Peyer's patch (tissue), 4 donors: ENCODE data around the gene GOLGA6A. TPM values are rescaled to one million over a fixed set of nuclear protein-coding genes. Genes with fewer than 3 reads are reported as not detected.

ENCODE experiments used
- DNase-seq, 3 donors: peaks; one replicate each; pipeline ENCODE4 v3.0.0-alpha.2; 2017 to 2019
- H3K27ac ChIP-seq, 4 donors: fragments of 200-600 bp; sonication (generic); one replicate each; pipeline ENCODE4 v1.5.1; 2016 to 2019
- H3K27me3 ChIP-seq, 2 donors: fragments of 200-600 bp; sonication (generic); one replicate each; pipeline ENCODE4 v1.5.1; 2019
- H3K36me3 ChIP-seq, 3 donors: fragments of 200-600 bp; sonication (generic); one replicate each; pipeline ENCODE4 v1.5.1; 2016 to 2019
- H3K4me1 ChIP-seq, 4 donors: fragments of 200-600 bp; sonication (generic); one replicate each; pipeline ENCODE4 v1.5.1; 2016 to 2019
- H3K4me3 ChIP-seq, 4 donors: fragments of 200-600 bp; sonication (generic); 1 replicate in 3 of 4; 2 replicates in 1 of 4; pipeline ENCODE4 v1.5.1; 2016 to 2019; ENCODE audit warnings: mild to moderate bottlenecking in 1 of 4
- H3K9me3 ChIP-seq, 4 donors: fragments of 200-600 bp; sonication (generic); one replicate each; pipeline ENCODE4 v1.5.1; 2016 to 2019; ENCODE audit warnings: mild to moderate bottlenecking in 1 of 4
- CTCF ChIP-seq, 6 experiments: fragments of 450-650 bp in 4 of 6; fragments of 200-600 bp in 2 of 6; sonication (generic) in 1 of 6; IDR thresholded peaks; one replicate each; pipeline ENCODE4 v1.5.1; 2017 to 2019; ENCODE audit warnings: antibody characterized with exemption in 6 of 6, mild to moderate bottlenecking in 3 of 6, moderate library complexity in 1 of 6
- POLR2A ChIP-seq, 2 donors: fragments of 450-650 bp; IDR thresholded peaks; one replicate each; pipeline ENCODE4 v1.5.1; 2017; ENCODE audit warnings: antibody characterized with exemption in 2 of 2, mild to moderate bottlenecking in 2 of 2, moderate library complexity in 2 of 2
- total RNA-seq, 4 donors: library from RNA; depleted of rRNA; stranded (reverse); fragments of >200 nt; gene quantifications; one replicate each; pipeline ENCODE4 v1.1.0, GENCODE V29; 2016

The GOLGA6A gene
- total RNA-seq, 4 donors from 2014 or later, result 0.38 TPM; not detected in 3

- no peaks in the 10 kb centered on the region for H3K27me3 ChIP-seq
- peak overlapping the region in 1 of 4 donors; percentile 57 for H3K27ac ChIP-seq
- DNase-seq, result no peak
- H3K4me1 ChIP-seq, result peaks cover 0 to 12% (median 0%) of the 10 kb centered on the region in 4 donors
- H3K9me3 ChIP-seq, result no peaks in the 10 kb centered on the region
- peaks cover 0 to 18% (median 0%) of the 10 kb centered on the region in 3 donors for H3K36me3 ChIP-seq
- H3K4me3 ChIP-seq, result no peak overlapping the region
- no peak for TF ChIP-seq POLR2A (IDR thresholded peaks at IDR 0.05)
- no peak for TF ChIP-seq CTCF (IDR thresholded peaks at IDR 0.05)
Observed at GRCh38 chr15:74042603-74043424, 39.5 kb downstream of the GOLGA6A start.

GRCh38 chr15:74041777-74042435 is 40.4 kb downstream of the GOLGA6A start:
- TF ChIP-seq POLR2A (IDR thresholded peaks at IDR 0.05), result no peak
- TF ChIP-seq CTCF (IDR thresholded peaks at IDR 0.05), result no peak
- H3K36me3 ChIP-seq, result peaks cover 0 to 24% (median 0%) of the 10 kb centered on the region in 3 donors
- no peaks in the 10 kb centered on the region for H3K9me3 ChIP-seq
- H3K4me3 ChIP-seq, result no peak overlapping the region
- H3K4me1 ChIP-seq, result peaks cover 0 to 5% (median 0%) of the 10 kb centered on the region in 4 donors
- H3K27me3 ChIP-seq, result no peaks in the 10 kb centered on the region
- DNase-seq, result no peak
- no peak overlapping the region for H3K27ac ChIP-seq

- TF ChIP-seq CTCF (IDR thresholded peaks at IDR 0.05), result no peak
- TF ChIP-seq POLR2A (IDR thresholded peaks at IDR 0.05), result no peak
- H3K27me3 ChIP-seq, result no peaks in the 10 kb centered on the region
Observed at GRCh38 chr15:74041311-74041756, 41.0 kb downstream of the GOLGA6A start.

GRCh38 chr15:74040109-74040850 is 42.1 kb downstream of the GOLGA6A start:
- peak overlapping the region; percentile 55 to 65 (median 58) for H3K27ac ChIP-seq
- no peak for TF ChIP-seq POLR2A (IDR thresholded peaks at IDR 0.05)
- no peak for TF ChIP-seq CTCF (IDR thresholded peaks at IDR 0.05)
- DNase-seq, result peak in 1 of 3 donors; percentile 64

More at GRCh38 chr15:74041311-74041756, 41.0 kb downstream of the GOLGA6A start:
- Histone ChIP-seq H3K27ac (peak overlapping the region; percentile 55 to 65 (median 58)), H3K4me3 (no peak overlapping the region), H3K9me3 (no peaks in the 10 kb centered on the region), H3K36me3 (peaks cover 0 to 30% (median 0%) of the 10 kb centered on the region in 3 donors), H3K4me1 (peaks cover 0 to 5% (median 0%) of the 10 kb centered on the region in 4 donors)
- no peak for DNase-seq

GRCh38 chr15:74039656-74040010 is 42.7 kb downstream of the GOLGA6A start:
- H3K9me3 ChIP-seq, result no peaks in the 10 kb centered on the region
- H3K4me1 ChIP-seq, result peaks cover 0 to 5% (median 0%) of the 10 kb centered on the region in 4 donors
- peak overlapping the region; percentile 5 to 65 (median 40) for H3K27ac ChIP-seq
- no peak for TF ChIP-seq POLR2A (IDR thresholded peaks at IDR 0.05)
- no peak overlapping the region for H3K4me3 ChIP-seq
- H3K27me3 ChIP-seq, result no peaks in the 10 kb centered on the region
- no peak for DNase-seq
- peaks cover 0 to 45% (median 0%) of the 10 kb centered on the region in 3 donors for H3K36me3 ChIP-seq

More at GRCh38 chr15:74040109-74040850, 42.1 kb downstream of the GOLGA6A start:
- no peaks in the 10 kb centered on the region for H3K27me3 ChIP-seq
- H3K4me3 ChIP-seq, result no peak overlapping the region
- no peaks in the 10 kb centered on the region for H3K9me3 ChIP-seq
- H3K4me1 ChIP-seq, result peaks cover 0 to 5% (median 0%) of the 10 kb centered on the region in 4 donors
- H3K36me3 ChIP-seq, result peaks cover 0 to 40% (median 0%) of the 10 kb centered on the region in 3 donors
